ENCODE measurements around the gene SMIM7.
"Not testable (repeated sequence)": the region's sequence is repeated elsewhere in the genome, so short reads cannot be mapped to it uniquely, and the experiment has no call there.

The SMIM7 gene

GRCh38 chr19:16657384-16657783 lies 2.6 kb downstream of the SMIM7 start:
- Histone ChIP-seq H3K9ac (ENCODE audit: low read depth in 1 of 2, low read length in 2 of 2) (no peak overlapping the region), H3K27me3 (ENCODE audit: control insufficient read depth in 1 of 2, insufficient read depth in 2 of 2, low read length in 2 of 2) (no peaks in the 10 kb centered on the region), H3K4me1 (ENCODE audit: control insufficient read depth in 1 of 2, insufficient read depth in 2 of 2, low read length in 2 of 2) (peaks cover 5 to 31% of the 10 kb centered on the region in 2 donors), H3K27ac (ENCODE audit: low read depth, low read length) (no peak overlapping the region), H3K36me3 (ENCODE audit: control insufficient read depth in 1 of 2, insufficient read depth in 2 of 2, low read length in 2 of 2) (peaks cover 25 to 55% of the 10 kb centered on the region in 2 donors), H3K4me3 (ENCODE audit: low read depth in 1 of 2, low read length in 2 of 2) (no peak overlapping the region), H3K9me3 (ENCODE audit: control insufficient read depth in 1 of 2, low read length in 2 of 2) (no peaks in the 10 kb centered on the region)

GRCh38 chr19:16655727-16656126 lies 4.2 kb downstream of the SMIM7 start:
- Histone ChIP-seq H3K36me3 (ENCODE audit: control insufficient read depth in 1 of 2, insufficient read depth in 2 of 2, low read length in 2 of 2) (peaks cover 34 to 71% of the 10 kb centered on the region in 2 donors), H3K9ac (ENCODE audit: low read depth in 1 of 2, low read length in 2 of 2) (no peak overlapping the region), H3K4me3 (ENCODE audit: low read depth in 1 of 2, low read length in 2 of 2) (no peak overlapping the region), H3K27ac (ENCODE audit: low read depth, low read length) (no peak overlapping the region), H3K9me3 (ENCODE audit: control insufficient read depth in 1 of 2, low read length in 2 of 2) (no peaks in the 10 kb centered on the region), H3K27me3 (ENCODE audit: control insufficient read depth in 1 of 2, insufficient read depth in 2 of 2, low read length in 2 of 2) (no peaks in the 10 kb centered on the region), H3K4me1 (ENCODE audit: control insufficient read depth in 1 of 2, insufficient read depth in 2 of 2, low read length in 2 of 2) (peaks cover 5 to 23% of the 10 kb centered on the region in 2 donors)

- H3K9me3 ChIP-seq (ENCODE audit: control insufficient read depth in 1 of 2, low read length in 2 of 2), result no peaks in the 10 kb centered on the region
- H3K27ac ChIP-seq (ENCODE audit: low read depth, low read length), result no peak overlapping the region
- peaks cover 36 to 76% of the 10 kb centered on the region in 2 donors for H3K36me3 ChIP-seq (ENCODE audit: control insufficient read depth in 1 of 2, insufficient read depth in 2 of 2, low read length in 2 of 2)
- H3K4me1 ChIP-seq (ENCODE audit: control insufficient read depth in 1 of 2, insufficient read depth in 2 of 2, low read length in 2 of 2), result peaks cover 5 to 18% of the 10 kb centered on the region in 2 donors
- no peak overlapping the region for H3K9ac ChIP-seq (ENCODE audit: low read depth in 1 of 2, low read length in 2 of 2)
- no peak overlapping the region for H3K4me3 ChIP-seq (ENCODE audit: low read depth in 1 of 2, low read length in 2 of 2)
- H3K27me3 ChIP-seq (ENCODE audit: control insufficient read depth in 1 of 2, insufficient read depth in 2 of 2, low read length in 2 of 2), result no peaks in the 10 kb centered on the region
These were observed 5.3 kb downstream of the SMIM7 start for GRCh38 chr19:16654627-16655026.

- H3K27ac ChIP-seq (ENCODE audit: low read depth, low read length), result no peak overlapping the region
- H3K36me3 ChIP-seq (ENCODE audit: control insufficient read depth in 1 of 2, insufficient read depth in 2 of 2, low read length in 2 of 2), result peaks cover 36 to 76% of the 10 kb centered on the region in 2 donors
- no peaks in the 10 kb centered on the region for H3K27me3 ChIP-seq (ENCODE audit: control insufficient read depth in 1 of 2, insufficient read depth in 2 of 2, low read length in 2 of 2)
- peaks cover 5 to 14% of the 10 kb centered on the region in 2 donors for H3K4me1 ChIP-seq (ENCODE audit: control insufficient read depth in 1 of 2, insufficient read depth in 2 of 2, low read length in 2 of 2)
- no peak overlapping the region for H3K9ac ChIP-seq (ENCODE audit: low read depth in 1 of 2, low read length in 2 of 2)
- H3K4me3 ChIP-seq (ENCODE audit: low read depth in 1 of 2, low read length in 2 of 2), result no peak overlapping the region
- no peaks in the 10 kb centered on the region for H3K9me3 ChIP-seq (ENCODE audit: control insufficient read depth in 1 of 2, low read length in 2 of 2)
These were observed 5.8 kb downstream of the SMIM7 start for GRCh38 chr19:16654140-16654539.

GRCh38 chr19:16652854-16653253 lies 7.1 kb downstream of the SMIM7 start:
- H3K27me3 ChIP-seq (ENCODE audit: control insufficient read depth in 1 of 2, insufficient read depth in 2 of 2, low read length in 2 of 2), result no peaks in the 10 kb centered on the region
- H3K9me3 ChIP-seq (ENCODE audit: control insufficient read depth in 1 of 2, low read length in 2 of 2), result no peaks in the 10 kb centered on the region
- H3K9ac ChIP-seq (ENCODE audit: low read depth in 1 of 2, low read length in 2 of 2), result no peak overlapping the region
- peaks cover 0 to under 1% of the 10 kb centered on the region in 2 donors for H3K4me1 ChIP-seq (ENCODE audit: control insufficient read depth in 1 of 2, insufficient read depth in 2 of 2, low read length in 2 of 2)
- peaks cover 36 to 78% of the 10 kb centered on the region in 2 donors for H3K36me3 ChIP-seq (ENCODE audit: control insufficient read depth in 1 of 2, insufficient read depth in 2 of 2, low read length in 2 of 2)
- no peak overlapping the region for H3K27ac ChIP-seq (ENCODE audit: low read depth, low read length)
- H3K4me3 ChIP-seq (ENCODE audit: low read depth in 1 of 2, low read length in 2 of 2), result no peak overlapping the region

- not testable (repeated sequence) for H3K4me3 ChIP-seq (ENCODE audit: low read depth in 1 of 2, low read length in 2 of 2); H3K4me1 ChIP-seq (ENCODE audit: control insufficient read depth in 1 of 2, insufficient read depth in 2 of 2, low read length in 2 of 2)
- H3K36me3 ChIP-seq (ENCODE audit: control insufficient read depth in 1 of 2, insufficient read depth in 2 of 2, low read length in 2 of 2), result peaks cover 36 to 75% of the 10 kb centered on the region in 2 donors
These were observed 8.3 kb downstream of the SMIM7 start for GRCh38 chr19:16651421-16652188.

GRCh38 chr19:16650821-16651220 lies 9.1 kb downstream of the SMIM7 start:
- Histone ChIP-seq H3K9ac (ENCODE audit: low read depth in 1 of 2, low read length in 2 of 2) (no peak overlapping the region), H3K9me3 (ENCODE audit: control insufficient read depth in 1 of 2, low read length in 2 of 2) (no peaks in the 10 kb centered on the region), H3K4me1 (ENCODE audit: control insufficient read depth in 1 of 2, insufficient read depth in 2 of 2, low read length in 2 of 2) (no peaks in the 10 kb centered on the region), H3K36me3 (ENCODE audit: control insufficient read depth in 1 of 2, insufficient read depth in 2 of 2, low read length in 2 of 2) (peaks cover 42 to 75% of the 10 kb centered on the region in 2 donors), H3K27me3 (ENCODE audit: control insufficient read depth in 1 of 2, insufficient read depth in 2 of 2, low read length in 2 of 2) (no peaks in the 10 kb centered on the region), H3K4me3 (ENCODE audit: low read depth in 1 of 2, low read length in 2 of 2) (no peak overlapping the region), H3K27ac (ENCODE audit: low read depth, low read length) (no peak overlapping the region)

More at GRCh38 chr19:16651421-16652188, 8.3 kb downstream of the SMIM7 start:
- not testable (repeated sequence) for H3K27ac ChIP-seq (ENCODE audit: low read depth, low read length); H3K9me3 ChIP-seq (ENCODE audit: control insufficient read depth in 1 of 2, low read length in 2 of 2); H3K27me3 ChIP-seq (ENCODE audit: control insufficient read depth in 1 of 2, insufficient read depth in 2 of 2, low read length in 2 of 2); H3K9ac ChIP-seq (ENCODE audit: low read depth in 1 of 2, low read length in 2 of 2)

- H3K4me1 ChIP-seq (ENCODE audit: control insufficient read depth in 1 of 2, insufficient read depth in 2 of 2, low read length in 2 of 2), result no peaks in the 10 kb centered on the region
- no peak overlapping the region for H3K9ac ChIP-seq (ENCODE audit: low read depth in 1 of 2, low read length in 2 of 2)
- H3K4me3 ChIP-seq (ENCODE audit: low read depth in 1 of 2, low read length in 2 of 2), result no peak overlapping the region
- H3K27me3 ChIP-seq (ENCODE audit: control insufficient read depth in 1 of 2, insufficient read depth in 2 of 2, low read length in 2 of 2), result no peaks in the 10 kb centered on the region
- peaks cover 44 to 76% of the 10 kb centered on the region in 2 donors for H3K36me3 ChIP-seq (ENCODE audit: control insufficient read depth in 1 of 2, insufficient read depth in 2 of 2, low read length in 2 of 2)
- H3K27ac ChIP-seq (ENCODE audit: low read depth, low read length), result no peak overlapping the region
- no peaks in the 10 kb centered on the region for H3K9me3 ChIP-seq (ENCODE audit: control insufficient read depth in 1 of 2, low read length in 2 of 2)
These were observed 10.2 kb downstream of the SMIM7 start for GRCh38 chr19:16649734-16650133.

- Histone ChIP-seq H3K9ac (ENCODE audit: low read depth in 1 of 2, low read length in 2 of 2) (no peak overlapping the region), H3K27ac (ENCODE audit: low read depth, low read length) (no peak overlapping the region), H3K27me3 (ENCODE audit: control insufficient read depth in 1 of 2, insufficient read depth in 2 of 2, low read length in 2 of 2) (no peaks in the 10 kb centered on the region), H3K9me3 (ENCODE audit: control insufficient read depth in 1 of 2, low read length in 2 of 2) (no peaks in the 10 kb centered on the region), H3K36me3 (ENCODE audit: control insufficient read depth in 1 of 2, insufficient read depth in 2 of 2, low read length in 2 of 2) (peaks cover 39 to 77% of the 10 kb centered on the region in 2 donors), H3K4me3 (ENCODE audit: low read depth in 1 of 2, low read length in 2 of 2) (no peak overlapping the region), H3K4me1 (ENCODE audit: control insufficient read depth in 1 of 2, insufficient read depth in 2 of 2, low read length in 2 of 2) (no peaks in the 10 kb centered on the region)
These were observed 14.8 kb downstream of the SMIM7 start for GRCh38 chr19:16645140-16645539.

GRCh38 chr19:16641695-16642094 lies 18.2 kb downstream of the SMIM7 start:
- no peaks in the 10 kb centered on the region for H3K9me3 ChIP-seq (ENCODE audit: control insufficient read depth in 1 of 2, low read length in 2 of 2)
- H3K27me3 ChIP-seq (ENCODE audit: control insufficient read depth in 1 of 2, insufficient read depth in 2 of 2, low read length in 2 of 2), result no peaks in the 10 kb centered on the region
- H3K9ac ChIP-seq (ENCODE audit: low read depth in 1 of 2, low read length in 2 of 2), result no peak overlapping the region
- H3K36me3 ChIP-seq (ENCODE audit: control insufficient read depth in 1 of 2, insufficient read depth in 2 of 2, low read length in 2 of 2), result peaks cover 37 to 77% of the 10 kb centered on the region in 2 donors
- no peaks in the 10 kb centered on the region for H3K4me1 ChIP-seq (ENCODE audit: control insufficient read depth in 1 of 2, insufficient read depth in 2 of 2, low read length in 2 of 2)
- no peak overlapping the region for H3K27ac ChIP-seq (ENCODE audit: low read depth, low read length)
- H3K4me3 ChIP-seq (ENCODE audit: low read depth in 1 of 2, low read length in 2 of 2), result no peak overlapping the region
